ENCODE measurements around the gene BTBD19.
"Not testable (repeated sequence)": the region's sequence is repeated elsewhere in the genome, so short reads cannot be mapped to it uniquely, and the experiment has no call there.

Gene BTBD19

DNA sequence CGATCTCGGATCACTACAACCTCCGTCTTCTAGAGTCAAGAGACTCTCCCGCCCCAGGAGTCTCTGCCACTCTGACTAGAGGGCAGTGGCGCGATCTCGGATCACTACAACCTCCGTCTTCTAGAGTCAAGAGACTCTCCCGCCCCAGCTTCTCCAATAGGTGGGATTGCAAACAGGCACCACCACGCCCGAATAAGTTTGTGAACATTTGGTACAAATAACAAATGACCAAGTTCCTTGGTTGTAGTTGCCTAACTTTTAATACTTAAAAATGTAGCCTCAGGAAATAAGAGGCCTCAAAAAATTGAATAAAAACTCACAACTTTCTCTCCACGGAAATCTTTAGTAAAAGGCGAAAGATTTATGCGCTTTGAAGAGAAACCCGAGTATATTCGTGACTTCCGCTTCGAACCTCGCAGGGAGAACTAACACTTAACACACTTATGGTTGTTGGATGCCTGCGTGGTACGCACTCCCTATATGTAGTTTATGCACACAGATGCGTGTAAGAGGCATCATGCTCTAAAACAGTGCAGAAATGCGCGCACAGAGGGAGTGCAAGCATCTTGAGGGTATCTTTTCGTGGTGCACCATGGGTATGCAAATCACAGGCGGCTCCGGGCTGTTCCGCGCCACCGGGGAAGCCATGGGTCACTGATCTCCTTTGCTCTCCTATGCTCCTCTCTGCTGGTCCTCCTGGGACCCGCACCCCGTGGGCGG lies 11.4 kb downstream of the BTBD19 start:
- peak overlapping the region; percentile 75 to 94 (median 81) for H3K4me3 ChIP-seq (ENCODE audit: low read depth in 1 of 5, low read length in 5 of 5)
- H3K36me3 ChIP-seq (ENCODE audit: control insufficient read depth in 5 of 5, insufficient read depth in 5 of 5, low read length in 5 of 5), result peaks cover 0 to 7% (median 2%) of the 10 kb centered on the region in 5 donors
- no peaks in the 10 kb centered on the region for H3K9me3 ChIP-seq (ENCODE audit: control insufficient read depth in 5 of 5, low read length in 5 of 5)
- peak overlapping the region; percentile 73 for H3K27ac ChIP-seq (ENCODE audit: low read depth, low read length)
- no peaks in the 10 kb centered on the region for H3K27me3 ChIP-seq (ENCODE audit: control insufficient read depth in 5 of 5, insufficient read depth in 4 of 5, low read length in 5 of 5)
- peak overlapping the region; percentile 69 to 97 (median 79) for H3K9ac ChIP-seq (ENCODE audit: low read length in 5 of 5)
- peaks cover 3 to 23% (median 19%) of the 10 kb centered on the region in 5 donors for H3K4me1 ChIP-seq (ENCODE audit: control insufficient read depth in 5 of 5, insufficient read depth in 5 of 5, low read length in 5 of 5)

DNA sequence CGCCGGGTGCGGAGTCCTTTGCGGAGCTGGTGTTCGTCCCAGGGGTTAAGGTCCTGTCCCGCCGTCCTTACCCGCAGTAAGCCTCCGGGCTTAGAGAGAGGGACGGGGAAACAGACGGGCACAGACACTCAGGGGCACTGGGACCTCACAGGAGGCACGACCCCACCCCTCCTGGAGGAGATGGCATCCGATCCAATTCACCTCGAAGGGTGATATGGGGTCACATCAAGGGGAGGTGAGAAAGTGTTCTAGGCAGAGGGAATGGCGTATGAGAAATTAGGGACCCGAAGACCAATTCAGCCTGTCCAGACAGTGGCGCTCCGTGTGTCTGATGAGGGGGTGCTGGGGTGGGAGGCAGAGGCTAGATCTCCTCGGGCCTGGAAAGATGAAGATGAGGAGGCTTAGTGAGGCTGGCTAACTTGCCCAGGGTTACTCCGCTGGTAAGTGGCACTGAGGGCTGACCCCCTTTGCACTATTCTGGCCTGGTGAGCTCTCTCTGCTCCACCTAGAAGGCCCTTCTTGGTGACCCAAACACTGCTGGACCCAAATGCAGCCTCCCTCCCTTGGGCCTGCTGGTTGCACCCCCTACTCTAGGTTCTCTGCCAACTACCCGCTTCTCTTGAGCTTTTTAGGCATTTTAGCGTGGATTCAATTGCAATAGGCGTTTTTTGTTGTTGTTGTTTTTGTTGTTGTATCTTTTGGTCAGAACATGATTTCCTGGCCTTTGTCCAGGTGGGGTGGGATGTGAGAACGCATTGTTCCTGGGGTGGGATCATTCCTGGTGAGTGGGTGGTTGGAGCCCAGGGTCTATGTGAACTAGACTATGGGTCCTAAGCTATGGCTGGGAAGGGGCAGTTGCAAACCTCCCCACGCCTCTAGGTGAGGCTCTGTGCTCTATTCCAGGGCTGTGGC lies 12.3 kb downstream of the BTBD19 start:
- Histone ChIP-seq H3K4me1 (ENCODE audit: control insufficient read depth in 5 of 5, insufficient read depth in 5 of 5, low read length in 5 of 5) (peaks cover 3 to 23% (median 19%) of the 10 kb centered on the region in 5 donors), H3K9ac (ENCODE audit: low read length in 5 of 5) (peak overlapping the region; percentile 69 to 97 (median 79)), H3K27ac (ENCODE audit: low read depth, low read length) (peak overlapping the region; percentile 73), H3K36me3 (ENCODE audit: control insufficient read depth in 5 of 5, insufficient read depth in 5 of 5, low read length in 5 of 5) (peaks cover 0 to 4% (median 0%) of the 10 kb centered on the region in 5 donors), H3K27me3 (ENCODE audit: control insufficient read depth in 5 of 5, insufficient read depth in 4 of 5, low read length in 5 of 5) (no peaks in the 10 kb centered on the region), H3K4me3 (ENCODE audit: low read depth in 1 of 5, low read length in 5 of 5) (peak overlapping the region; percentile 75 to 94 (median 81)), H3K9me3 (ENCODE audit: control insufficient read depth in 5 of 5, low read length in 5 of 5) (no peaks in the 10 kb centered on the region)

DNA sequence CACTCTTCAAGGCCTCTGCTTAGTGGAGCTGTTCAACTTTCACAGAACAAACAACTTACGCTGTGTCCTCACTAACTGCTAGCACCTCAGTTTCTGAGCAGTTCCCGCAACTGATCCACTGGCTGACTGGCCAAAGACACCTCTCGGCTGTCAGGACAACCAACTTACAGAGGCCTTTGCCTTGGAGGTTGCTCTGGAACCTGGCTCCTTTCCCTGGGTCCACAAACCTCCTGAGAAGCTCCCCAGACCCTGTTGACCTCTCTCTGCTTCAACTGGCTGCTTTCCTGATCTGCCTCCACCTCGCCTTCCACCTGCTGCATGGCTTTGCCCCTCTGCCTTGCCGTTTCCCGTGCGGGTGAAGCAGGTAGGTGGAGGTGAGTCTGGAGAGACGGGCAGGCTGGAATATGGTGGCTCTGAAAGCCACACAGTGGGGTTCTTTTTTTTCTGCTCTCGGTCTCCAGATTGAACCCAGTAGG lies 13.0 kb downstream of the BTBD19 start:
- H3K27me3 ChIP-seq (ENCODE audit: control insufficient read depth in 5 of 5, insufficient read depth in 4 of 5, low read length in 5 of 5), result no peaks in the 10 kb centered on the region
- H3K9me3 ChIP-seq (ENCODE audit: control insufficient read depth in 5 of 5, low read length in 5 of 5), result no peaks in the 10 kb centered on the region
- H3K4me3 ChIP-seq (ENCODE audit: low read depth in 1 of 5, low read length in 5 of 5), result peak overlapping the region in 2 of 5 donors; percentile 29 to 81
- no peaks in the 10 kb centered on the region for H3K36me3 ChIP-seq (ENCODE audit: control insufficient read depth in 5 of 5, insufficient read depth in 5 of 5, low read length in 5 of 5)
- peaks cover 3 to 26% (median 23%) of the 10 kb centered on the region in 5 donors for H3K4me1 ChIP-seq (ENCODE audit: control insufficient read depth in 5 of 5, insufficient read depth in 5 of 5, low read length in 5 of 5)
- no peak overlapping the region for H3K9ac ChIP-seq (ENCODE audit: low read length in 5 of 5)
- no peak overlapping the region for H3K27ac ChIP-seq (ENCODE audit: low read depth, low read length)

DNA sequence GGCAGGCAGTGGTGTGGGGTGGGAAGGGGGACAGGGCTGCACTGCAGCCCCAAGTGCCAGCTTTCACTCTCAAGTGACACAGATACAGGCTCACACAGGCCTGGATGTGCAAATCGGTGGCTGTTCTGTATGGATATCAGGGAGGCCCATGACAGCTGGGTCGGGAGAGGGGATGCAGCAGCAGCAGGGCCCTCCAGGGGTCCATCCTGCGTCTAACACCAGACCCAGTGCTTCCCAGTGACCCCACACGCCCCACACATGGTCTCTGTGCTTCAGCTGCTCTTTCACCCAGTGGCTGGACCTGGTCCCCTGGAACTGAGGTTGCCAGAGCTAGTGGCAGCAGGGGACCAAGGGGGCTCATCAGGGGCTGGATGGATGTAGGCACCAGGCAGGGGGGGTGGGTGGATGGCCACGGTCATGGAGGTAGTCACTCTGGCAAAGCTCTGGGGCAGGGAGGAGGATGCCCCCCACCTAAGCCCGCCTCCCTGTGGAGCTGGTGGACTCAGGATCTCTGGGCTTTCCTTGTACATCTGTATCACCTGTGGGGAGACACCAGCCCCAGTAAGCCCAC lies 13.9 kb downstream of the BTBD19 start:
- Histone ChIP-seq H3K27ac (ENCODE audit: low read depth, low read length) (no peak overlapping the region), H3K9me3 (ENCODE audit: control insufficient read depth in 5 of 5, low read length in 5 of 5) (no peaks in the 10 kb centered on the region), H3K9ac (ENCODE audit: low read length in 5 of 5) (no peak overlapping the region), H3K36me3 (ENCODE audit: control insufficient read depth in 5 of 5, insufficient read depth in 5 of 5, low read length in 5 of 5) (no peaks in the 10 kb centered on the region), H3K4me1 (ENCODE audit: control insufficient read depth in 5 of 5, insufficient read depth in 5 of 5, low read length in 5 of 5) (peaks cover 3 to 36% (median 26%) of the 10 kb centered on the region in 5 donors), H3K27me3 (ENCODE audit: control insufficient read depth in 5 of 5, insufficient read depth in 4 of 5, low read length in 5 of 5) (no peaks in the 10 kb centered on the region), H3K4me3 (ENCODE audit: low read depth in 1 of 5, low read length in 5 of 5) (no peak overlapping the region)

DNA sequence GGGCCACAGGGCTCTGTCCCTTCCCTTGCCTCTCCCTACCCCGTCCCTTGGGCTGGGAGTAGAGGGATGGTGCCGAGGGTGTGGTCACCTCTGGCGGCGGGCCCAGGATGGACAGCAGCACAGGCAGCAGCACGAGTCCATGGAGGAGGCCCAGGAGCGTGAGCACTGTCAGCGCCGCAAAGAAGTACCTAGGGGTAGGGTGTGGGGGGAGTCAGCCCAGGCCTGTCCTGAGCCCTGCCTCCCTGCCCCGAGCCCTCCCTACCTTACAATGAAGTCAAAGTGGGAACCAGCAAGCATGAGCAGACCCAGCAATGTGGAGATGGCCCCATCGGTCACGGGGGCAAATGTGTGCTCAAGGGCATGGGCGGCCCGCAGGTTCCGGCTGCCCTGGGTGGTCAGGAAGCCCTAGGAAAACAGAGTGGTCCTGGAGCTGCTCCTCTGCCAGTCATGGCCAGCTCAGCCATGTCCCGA lies 14.7 kb downstream of the BTBD19 start:
- Histone ChIP-seq H3K4me3 (ENCODE audit: low read depth in 1 of 5, low read length in 5 of 5) (no peak overlapping the region), H3K27ac (ENCODE audit: low read depth, low read length) (no peak overlapping the region), H3K4me1 (ENCODE audit: control insufficient read depth in 5 of 5, insufficient read depth in 5 of 5, low read length in 5 of 5) (peaks cover 3 to 37% (median 26%) of the 10 kb centered on the region in 5 donors), H3K36me3 (ENCODE audit: control insufficient read depth in 5 of 5, insufficient read depth in 5 of 5, low read length in 5 of 5) (no peaks in the 10 kb centered on the region), H3K27me3 (ENCODE audit: control insufficient read depth in 5 of 5, insufficient read depth in 4 of 5, low read length in 5 of 5) (no peaks in the 10 kb centered on the region), H3K9ac (ENCODE audit: low read length in 5 of 5) (no peak overlapping the region), H3K9me3 (ENCODE audit: control insufficient read depth in 5 of 5, low read length in 5 of 5) (no peaks in the 10 kb centered on the region)

DNA sequence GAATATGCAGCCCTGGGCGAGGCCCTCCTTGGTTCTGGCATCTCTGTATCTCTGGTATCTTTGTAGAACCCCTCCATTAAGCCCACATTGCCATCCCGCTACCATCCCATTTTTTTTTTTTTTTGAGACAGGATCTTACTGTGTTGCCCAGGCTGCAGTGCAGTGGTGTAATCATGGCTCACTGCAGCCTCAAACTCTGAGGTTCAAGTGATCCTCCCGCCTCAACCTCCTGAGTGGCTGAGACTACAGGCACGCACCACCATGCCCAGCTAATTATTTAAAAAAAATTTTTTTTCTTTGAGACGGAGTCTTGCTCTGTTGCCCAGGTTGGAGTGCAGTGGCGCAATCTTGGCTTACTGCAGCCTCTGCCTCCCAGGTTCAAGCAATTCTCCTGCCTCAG lies 16.1 kb downstream of the BTBD19 start:
- H3K27ac ChIP-seq (ENCODE audit: low read depth, low read length); H3K36me3 ChIP-seq (ENCODE audit: control insufficient read depth in 5 of 5, insufficient read depth in 5 of 5, low read length in 5 of 5); H3K9me3 ChIP-seq (ENCODE audit: control insufficient read depth in 5 of 5, low read length in 5 of 5); H3K9ac ChIP-seq (ENCODE audit: low read length in 5 of 5); H3K4me3 ChIP-seq (ENCODE audit: low read depth in 1 of 5, low read length in 5 of 5); H3K27me3 ChIP-seq (ENCODE audit: control insufficient read depth in 5 of 5, insufficient read depth in 4 of 5, low read length in 5 of 5): not testable (repeated sequence)
- peaks cover 3 to 32% (median 25%) of the 10 kb centered on the region in 5 donors for H3K4me1 ChIP-seq (ENCODE audit: control insufficient read depth in 5 of 5, insufficient read depth in 5 of 5, low read length in 5 of 5)

DNA sequence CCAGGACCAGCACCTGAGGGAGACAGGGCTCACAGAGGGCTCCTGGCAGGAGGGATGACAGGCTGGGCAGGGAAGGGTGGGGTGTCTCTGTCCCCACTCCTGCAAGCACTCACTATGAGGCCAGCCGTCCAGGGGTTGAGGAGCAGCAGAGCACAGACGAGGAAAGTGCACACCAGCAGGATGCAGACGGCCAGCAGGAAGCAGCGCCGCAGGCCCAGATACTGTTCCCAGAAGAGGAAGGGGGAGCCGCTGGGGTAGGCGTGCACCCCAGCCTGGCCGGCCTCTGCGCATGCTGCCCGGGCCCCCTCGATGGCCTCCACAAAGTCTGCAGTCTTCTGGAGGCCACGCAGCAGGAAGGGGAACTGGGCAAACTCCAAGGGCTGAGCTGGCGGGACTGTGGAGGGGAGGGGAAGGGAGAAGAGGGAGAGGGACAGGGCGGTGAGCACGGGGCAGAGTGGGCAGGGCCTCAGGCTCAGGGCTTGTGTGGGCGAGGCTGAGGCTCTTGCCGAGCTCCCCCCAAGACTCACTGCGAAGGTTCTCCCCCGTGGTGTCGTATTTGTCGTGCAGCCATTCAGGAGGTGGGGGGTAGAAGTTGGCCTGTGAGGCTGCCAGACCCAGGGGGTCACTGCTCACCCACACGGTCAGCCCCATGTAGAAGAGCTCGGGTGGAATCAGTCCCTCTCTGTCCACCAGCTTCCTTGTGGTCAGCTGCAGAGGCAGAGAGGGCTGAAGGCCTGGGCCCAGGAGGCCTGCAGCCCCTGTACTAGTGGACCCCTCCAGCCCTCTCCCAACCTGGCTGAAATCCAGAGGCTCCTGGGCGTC lies 18.3 kb downstream of the BTBD19 start:
- Histone ChIP-seq H3K27ac (ENCODE audit: low read depth, low read length) (no peak overlapping the region), H3K4me3 (ENCODE audit: low read depth in 1 of 5, low read length in 5 of 5) (peak overlapping the region in 3 of 5 donors; percentile 16 to 39 (median 35)), H3K4me1 (ENCODE audit: control insufficient read depth in 5 of 5, insufficient read depth in 5 of 5, low read length in 5 of 5) (peaks cover 0 to 19% (median 11%) of the 10 kb centered on the region in 5 donors), H3K36me3 (ENCODE audit: control insufficient read depth in 5 of 5, insufficient read depth in 5 of 5, low read length in 5 of 5) (no peaks in the 10 kb centered on the region), H3K9me3 (ENCODE audit: control insufficient read depth in 5 of 5, low read length in 5 of 5) (no peaks in the 10 kb centered on the region), H3K27me3 (ENCODE audit: control insufficient read depth in 5 of 5, insufficient read depth in 4 of 5, low read length in 5 of 5) (no peaks in the 10 kb centered on the region), H3K9ac (ENCODE audit: low read length in 5 of 5) (peak overlapping the region in 1 of 5 donors; percentile 7)

DNA sequence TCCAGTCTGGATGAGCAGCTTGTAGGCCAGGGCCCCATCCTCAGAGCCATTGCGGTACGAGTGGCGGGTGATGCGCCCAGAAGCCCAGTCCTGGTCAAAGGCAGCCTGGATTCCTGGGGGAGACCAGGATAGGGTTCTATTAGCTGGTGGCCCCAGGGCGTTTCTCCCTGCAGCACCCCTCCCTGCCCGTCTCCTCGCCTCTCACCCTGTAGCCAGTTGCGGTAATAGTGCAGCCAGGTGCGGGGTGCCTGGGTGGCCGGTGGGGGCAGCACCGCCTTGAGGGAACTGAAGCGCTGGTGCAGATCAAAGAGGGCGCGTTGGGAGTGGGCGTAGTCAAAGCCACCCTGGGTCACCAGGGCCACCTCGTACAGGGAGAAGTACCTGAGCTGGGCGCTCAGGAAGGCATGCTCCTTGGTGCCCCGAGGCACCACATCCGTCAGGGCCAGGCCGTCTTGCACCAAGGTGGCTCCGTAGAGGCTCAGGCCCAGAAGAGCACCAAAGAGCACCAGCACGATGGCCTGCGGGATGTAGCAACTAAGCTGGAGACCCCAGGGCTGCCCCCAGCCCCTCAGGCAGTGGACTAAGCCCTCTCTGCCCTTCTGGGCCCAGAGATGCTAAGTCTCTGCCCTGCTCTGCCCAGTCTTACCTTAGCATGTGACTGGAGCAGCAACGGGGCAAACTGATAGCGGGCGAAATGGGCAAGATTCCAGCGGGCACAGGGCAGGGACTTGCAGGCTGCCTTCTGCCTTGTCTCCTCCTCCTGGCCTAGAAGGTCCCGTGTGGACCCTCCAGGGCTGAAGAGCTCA lies 19.1 kb downstream of the BTBD19 start:
- Histone ChIP-seq H3K4me1 (ENCODE audit: control insufficient read depth in 5 of 5, insufficient read depth in 5 of 5, low read length in 5 of 5) (peaks cover 0 to 19% (median 11%) of the 10 kb centered on the region in 5 donors), H3K4me3 (ENCODE audit: low read depth in 1 of 5, low read length in 5 of 5) (no peak overlapping the region), H3K27me3 (ENCODE audit: control insufficient read depth in 5 of 5, insufficient read depth in 4 of 5, low read length in 5 of 5) (no peaks in the 10 kb centered on the region), H3K9ac (ENCODE audit: low read length in 5 of 5) (no peak overlapping the region), H3K27ac (ENCODE audit: low read depth, low read length) (no peak overlapping the region), H3K36me3 (ENCODE audit: control insufficient read depth in 5 of 5, insufficient read depth in 5 of 5, low read length in 5 of 5) (no peaks in the 10 kb centered on the region), H3K9me3 (ENCODE audit: control insufficient read depth in 5 of 5, low read length in 5 of 5) (no peaks in the 10 kb centered on the region)

Data from subcutaneous abdominal adipose tissue (tissue), 5 donors.